HepG2 (cell line): ENCODE results near the gene HNRNPAB. TPM values are rescaled to one million over a fixed set of nuclear protein-coding genes. Genes with fewer than 3 reads are reported as not detected.
A peak's percentile ranks its signal among the peaks of the same experiment; 100 is the strongest.

Source experiments
- CBX1 ChIP-seq: IDR thresholded peaks from one replicate; pipeline ENCODE4 v1.6.1; 2016; ENCODE audit warnings: antibody characterized with exemption, low read depth
- CENPT ChIP-seq: sonication (generic); formaldehyde crosslinking; IDR thresholded peaks from 2 replicates; pipeline ENCODE4 v1.8.0; 2022; ENCODE audit warnings: low read depth, mild to moderate bottlenecking, moderate library complexity, missing genetic modification reagents
- NR2C2 ChIP-seq: sonication (generic); formaldehyde crosslinking; IDR thresholded peaks from 2 replicates; pipeline ENCODE4 v1.4.0; 2020; ENCODE audit warnings: missing genetic modification reagents, mild to moderate bottlenecking, moderate library complexity, borderline replicate concordance
- POLR2AphosphoS2 ChIP-seq: IDR thresholded peaks from 2 replicates; pipeline ENCODE4 v1.6.1; 2011; ENCODE audit warnings: low read depth, low read length, improper control_type of control experiment
- REXO4 ChIP-seq: sonication (generic); formaldehyde crosslinking; IDR thresholded peaks from 2 replicates; pipeline ENCODE4 v1.8.0; 2022; ENCODE audit warnings: missing genetic modification reagents, mild to moderate bottlenecking, borderline replicate concordance
- SAFB2 ChIP-seq: sonication (generic); formaldehyde crosslinking; IDR thresholded peaks from 2 replicates; pipeline ENCODE4 v1.5.1; 2020; ENCODE audit warnings: missing genetic modification reagents, low read depth, mild to moderate bottlenecking, borderline replicate concordance
- SATB2 ChIP-seq: sonication (generic); formaldehyde crosslinking; IDR thresholded peaks from 2 replicates; pipeline ENCODE4 v1.5.0; 2020; ENCODE audit warnings: missing genetic modification reagents
- ZFP41 ChIP-seq: sonication (generic); formaldehyde crosslinking; IDR thresholded peaks from 2 replicates; pipeline ENCODE4 v1.4.0; 2020; ENCODE audit warnings: mild to moderate bottlenecking, missing genetic modification reagents, borderline replicate concordance
- ZNF296 ChIP-seq: sonication (generic); formaldehyde crosslinking; conservative IDR thresholded peaks from 2 replicates; pipeline ENCODE4 v1.5.0; 2020; ENCODE audit warnings: mild to moderate bottlenecking, missing genetic modification reagents
- polyA plus RNA-seq, 8 experiments: library from polyadenylated mRNA; depleted of rRNA in 3 of 8; stranded (reverse) in 7 of 8; unstranded in 1 of 8; fragments of >200 nt; fragmentation: Illumina TruSeq in 4 of 8; extraction: Trizol in 4 of 8; gene quantifications; 2 replicates each; pipeline versions ENCODE4 v1.2.1 to v1.2.3, GENCODE V29; 2011 to 2016; ENCODE audit warnings: low read depth in 4 of 8, missing spikeins in 1 of 8, mixed read lengths in 1 of 8; ENCODE audit not compliant: insufficient read depth in 1 of 8
- total RNA-seq, 5 experiments: library from RNA; depleted of rRNA; stranded (reverse); fragments of >200 nt; fragmentation: Illumina TruSeq; extraction: Trizol; gene quantifications; 2 replicates each; pipeline ENCODE4 v1.2.3, GENCODE V29; 2016; ENCODE audit warnings: low read depth in 1 of 5
- TF ChIP-seq, protein P1 (sequence below): sonication (generic); formaldehyde crosslinking; IDR thresholded peaks from 2 replicates; pipeline ENCODE4 v1.4.0; 2020; ENCODE audit warnings: missing genetic modification reagents, borderline replicate concordance
- TF ChIP-seq, protein P2 (sequence below): IDR thresholded peaks from 2 replicates; pipeline ENCODE4 v1.6.1; 2012; ENCODE audit warnings: low read length, improper control_type of control experiment
- TF ChIP-seq, protein P3 (sequence below): sonication (generic); formaldehyde crosslinking; IDR thresholded peaks from 2 replicates; pipeline ENCODE4 v1.8.1; 2023; ENCODE audit warnings: mild to moderate bottlenecking, missing genetic modification reagents, borderline replicate concordance
- TF ChIP-seq, protein P4 (sequence below): sonication (generic); formaldehyde crosslinking; IDR thresholded peaks from 2 replicates; pipeline ENCODE4 v1.4.0; 2020; ENCODE audit warnings: missing genetic modification reagents, mild to moderate bottlenecking, borderline replicate concordance
- TF ChIP-seq, protein P5 (sequence below): sonication (generic); formaldehyde crosslinking; IDR thresholded peaks from 2 replicates; pipeline ENCODE4 v1.4.0; 2020; ENCODE audit warnings: mild to moderate bottlenecking, missing genetic modification reagents
- TF ChIP-seq, protein P6 (sequence below): sonication (generic); formaldehyde crosslinking; IDR thresholded peaks from 2 replicates; pipeline ENCODE4 v1.8.0; 2022; ENCODE audit warnings: mild to moderate bottlenecking, missing genetic modification reagents

Gene HNRNPAB
- total and polyA plus RNA-seq, 2 of the 13 experiments (the other 11 are each of a cell fraction or from before 2014, with no cell fraction given), result 62.6 to 111 TPM

DNA sequence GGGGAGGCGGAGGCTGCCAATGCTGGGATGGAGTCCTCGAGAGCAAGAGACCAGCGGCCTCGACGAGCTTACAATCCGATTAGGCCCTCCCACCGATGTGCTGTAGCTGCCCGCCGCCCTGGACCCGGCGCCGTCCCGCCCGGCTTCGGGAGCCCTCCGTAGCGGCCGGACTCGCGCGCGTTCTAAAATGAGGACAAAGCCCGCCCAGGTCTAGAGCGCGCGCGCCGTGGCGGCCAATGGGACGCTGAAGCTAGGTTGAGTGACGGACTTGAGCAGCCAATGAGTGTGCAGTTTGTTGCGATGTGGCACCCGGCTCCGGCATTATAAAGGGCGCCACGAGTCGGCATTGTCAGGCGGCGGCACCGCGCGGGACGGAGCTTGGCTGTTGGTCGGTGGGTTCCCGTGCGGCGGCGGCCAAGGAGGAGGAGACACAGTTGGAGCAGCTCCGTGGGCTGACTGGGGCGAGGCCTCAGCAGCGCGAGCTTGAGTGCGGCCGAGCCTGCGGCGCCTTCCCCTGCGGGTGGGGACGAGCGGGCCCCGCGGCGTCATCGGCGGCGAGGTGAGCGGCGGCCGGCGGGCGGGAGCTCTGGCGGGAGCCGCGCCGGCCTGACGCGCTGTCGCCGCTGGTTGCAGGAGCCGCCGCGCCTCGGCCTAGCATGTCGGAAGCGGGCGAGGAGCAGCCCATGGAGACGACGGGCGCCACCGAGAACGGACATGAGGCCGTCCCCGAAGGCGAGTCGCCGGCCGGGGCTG lies at the start of gene HNRNPAB (continued):
- TF ChIP-seq, protein P1, sequence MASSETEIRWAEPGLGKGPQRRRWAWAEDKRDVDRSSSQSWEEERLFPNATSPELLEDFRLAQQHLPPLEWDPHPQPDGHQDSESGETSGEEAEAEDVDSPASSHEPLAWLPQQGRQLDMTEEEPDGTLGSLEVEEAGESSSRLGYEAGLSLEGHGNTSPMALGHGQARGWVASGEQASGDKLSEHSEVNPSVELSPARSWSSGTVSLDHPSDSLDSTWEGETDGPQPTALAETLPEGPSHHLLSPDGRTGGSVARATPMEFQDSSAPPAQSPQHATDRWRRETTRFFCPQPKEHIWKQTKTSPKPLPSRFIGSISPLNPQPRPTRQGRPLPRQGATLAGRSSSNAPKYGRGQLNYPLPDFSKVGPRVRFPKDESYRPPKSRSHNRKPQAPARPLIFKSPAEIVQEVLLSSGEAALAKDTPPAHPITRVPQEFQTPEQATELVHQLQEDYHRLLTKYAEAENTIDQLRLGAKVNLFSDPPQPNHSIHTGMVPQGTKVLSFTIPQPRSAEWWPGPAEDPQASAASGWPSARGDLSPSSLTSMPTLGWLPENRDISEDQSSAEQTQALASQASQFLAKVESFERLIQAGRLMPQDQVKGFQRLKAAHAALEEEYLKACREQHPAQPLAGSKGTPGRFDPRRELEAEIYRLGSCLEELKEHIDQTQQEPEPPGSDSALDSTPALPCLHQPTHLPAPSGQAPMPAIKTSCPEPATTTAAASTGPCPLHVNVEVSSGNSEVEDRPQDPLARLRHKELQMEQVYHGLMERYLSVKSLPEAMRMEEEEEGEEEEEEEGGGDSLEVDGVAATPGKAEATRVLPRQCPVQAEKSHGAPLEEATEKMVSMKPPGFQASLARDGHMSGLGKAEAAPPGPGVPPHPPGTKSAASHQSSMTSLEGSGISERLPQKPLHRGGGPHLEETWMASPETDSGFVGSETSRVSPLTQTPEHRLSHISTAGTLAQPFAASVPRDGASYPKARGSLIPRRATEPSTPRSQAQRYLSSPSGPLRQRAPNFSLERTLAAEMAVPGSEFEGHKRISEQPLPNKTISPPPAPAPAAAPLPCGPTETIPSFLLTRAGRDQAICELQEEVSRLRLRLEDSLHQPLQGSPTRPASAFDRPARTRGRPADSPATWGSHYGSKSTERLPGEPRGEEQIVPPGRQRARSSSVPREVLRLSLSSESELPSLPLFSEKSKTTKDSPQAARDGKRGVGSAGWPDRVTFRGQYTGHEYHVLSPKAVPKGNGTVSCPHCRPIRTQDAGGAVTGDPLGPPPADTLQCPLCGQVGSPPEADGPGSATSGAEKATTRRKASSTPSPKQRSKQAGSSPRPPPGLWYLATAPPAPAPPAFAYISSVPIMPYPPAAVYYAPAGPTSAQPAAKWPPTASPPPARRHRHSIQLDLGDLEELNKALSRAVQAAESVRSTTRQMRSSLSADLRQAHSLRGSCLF, result peak; percentile 83; the same call in 1 of the 2 replicates
- TF ChIP-seq REXO4 (CRISPR knock-in tag) (no peak), ZFP41 (CRISPR knock-in tag) (peak; percentile 82; the same call in 1 of the 2 replicates), CENPT (CRISPR knock-in tag) (no peak; the same call in 1 of the 2 replicates), NR2C2 (CRISPR knock-in tag) (0 out of 2 replicates have a peak, but pooled peaks have one; percentile 26), SAFB2 (CRISPR knock-in tag) (no peak), SATB2 (CRISPR knock-in tag) (peak; percentile 84; the same call in 1 of the 2 replicates), POLR2AphosphoS2 (peak; percentile 83; the same call in 1 of the 2 replicates), ZNF296 (CRISPR knock-in tag) (no peak; the same call in 1 of the 2 replicates), CBX1 (peak; percentile 92)
- TF ChIP-seq, protein P2, sequence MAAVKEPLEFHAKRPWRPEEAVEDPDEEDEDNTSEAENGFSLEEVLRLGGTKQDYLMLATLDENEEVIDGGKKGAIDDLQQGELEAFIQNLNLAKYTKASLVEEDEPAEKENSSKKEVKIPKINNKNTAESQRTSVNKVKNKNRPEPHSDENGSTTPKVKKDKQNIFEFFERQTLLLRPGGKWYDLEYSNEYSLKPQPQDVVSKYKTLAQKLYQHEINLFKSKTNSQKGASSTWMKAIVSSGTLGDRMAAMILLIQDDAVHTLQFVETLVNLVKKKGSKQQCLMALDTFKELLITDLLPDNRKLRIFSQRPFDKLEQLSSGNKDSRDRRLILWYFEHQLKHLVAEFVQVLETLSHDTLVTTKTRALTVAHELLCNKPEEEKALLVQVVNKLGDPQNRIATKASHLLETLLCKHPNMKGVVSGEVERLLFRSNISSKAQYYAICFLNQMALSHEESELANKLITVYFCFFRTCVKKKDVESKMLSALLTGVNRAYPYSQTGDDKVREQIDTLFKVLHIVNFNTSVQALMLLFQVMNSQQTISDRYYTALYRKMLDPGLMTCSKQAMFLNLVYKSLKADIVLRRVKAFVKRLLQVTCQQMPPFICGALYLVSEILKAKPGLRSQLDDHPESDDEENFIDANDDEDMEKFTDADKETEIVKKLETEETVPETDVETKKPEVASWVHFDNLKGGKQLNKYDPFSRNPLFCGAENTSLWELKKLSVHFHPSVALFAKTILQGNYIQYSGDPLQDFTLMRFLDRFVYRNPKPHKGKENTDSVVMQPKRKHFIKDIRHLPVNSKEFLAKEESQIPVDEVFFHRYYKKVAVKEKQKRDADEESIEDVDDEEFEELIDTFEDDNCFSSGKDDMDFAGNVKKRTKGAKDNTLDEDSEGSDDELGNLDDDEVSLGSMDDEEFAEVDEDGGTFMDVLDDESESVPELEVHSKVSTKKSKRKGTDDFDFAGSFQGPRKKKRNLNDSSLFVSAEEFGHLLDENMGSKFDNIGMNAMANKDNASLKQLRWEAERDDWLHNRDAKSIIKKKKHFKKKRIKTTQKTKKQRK, result no peak
- TF ChIP-seq, protein P3, sequence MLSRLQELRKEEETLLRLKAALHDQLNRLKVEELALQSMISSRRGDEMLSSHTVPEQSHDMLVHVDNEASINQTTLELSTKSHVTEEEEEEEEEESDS (CRISPR knock-in tag), result 0 out of 2 replicates have a peak, but pooled peaks have one; percentile 47
- TF ChIP-seq, protein P4, sequence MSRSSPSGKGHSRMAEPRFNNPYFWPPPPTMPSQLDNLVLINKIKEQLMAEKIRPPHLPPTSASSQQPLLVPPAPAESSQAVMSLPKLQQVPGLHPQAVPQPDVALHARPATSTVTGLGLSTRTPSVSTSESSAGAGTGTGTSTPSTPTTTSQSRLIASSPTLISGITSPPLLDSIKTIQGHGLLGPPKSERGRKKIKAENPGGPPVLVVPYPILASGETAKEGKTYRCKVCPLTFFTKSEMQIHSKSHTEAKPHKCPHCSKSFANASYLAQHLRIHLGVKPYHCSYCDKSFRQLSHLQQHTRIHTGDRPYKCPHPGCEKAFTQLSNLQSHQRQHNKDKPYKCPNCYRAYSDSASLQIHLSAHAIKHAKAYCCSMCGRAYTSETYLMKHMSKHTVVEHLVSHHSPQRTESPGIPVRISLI (CRISPR knock-in tag), result 0 out of 2 replicates have a peak, but pooled peaks have one; percentile 29
- TF ChIP-seq, protein P5, sequence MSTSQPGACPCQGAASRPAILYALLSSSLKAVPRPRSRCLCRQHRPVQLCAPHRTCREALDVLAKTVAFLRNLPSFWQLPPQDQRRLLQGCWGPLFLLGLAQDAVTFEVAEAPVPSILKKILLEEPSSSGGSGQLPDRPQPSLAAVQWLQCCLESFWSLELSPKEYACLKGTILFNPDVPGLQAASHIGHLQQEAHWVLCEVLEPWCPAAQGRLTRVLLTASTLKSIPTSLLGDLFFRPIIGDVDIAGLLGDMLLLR, result peak; percentile 94
- TF ChIP-seq, protein P6, sequence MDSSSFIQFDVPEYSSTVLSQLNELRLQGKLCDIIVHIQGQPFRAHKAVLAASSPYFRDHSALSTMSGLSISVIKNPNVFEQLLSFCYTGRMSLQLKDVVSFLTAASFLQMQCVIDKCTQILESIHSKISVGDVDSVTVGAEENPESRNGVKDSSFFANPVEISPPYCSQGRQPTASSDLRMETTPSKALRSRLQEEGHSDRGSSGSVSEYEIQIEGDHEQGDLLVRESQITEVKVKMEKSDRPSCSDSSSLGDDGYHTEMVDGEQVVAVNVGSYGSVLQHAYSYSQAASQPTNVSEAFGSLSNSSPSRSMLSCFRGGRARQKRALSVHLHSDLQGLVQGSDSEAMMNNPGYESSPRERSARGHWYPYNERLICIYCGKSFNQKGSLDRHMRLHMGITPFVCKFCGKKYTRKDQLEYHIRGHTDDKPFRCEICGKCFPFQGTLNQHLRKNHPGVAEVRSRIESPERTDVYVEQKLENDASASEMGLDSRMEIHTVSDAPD (CRISPR knock-in tag), result peak; percentile 45; the same call in 1 of the 2 replicates
